Naive B cell (primary cell): Measurements from ENCODE around the gene ADCY1. TPM values are rescaled to one million over a fixed set of nuclear protein-coding genes. Genes with fewer than 3 reads are reported as not detected.
A peak's percentile ranks its signal among the peaks of the same experiment; 100 is the strongest.
"Not testable (repeated sequence)": the region's sequence is repeated elsewhere in the genome, so short reads cannot be mapped to it uniquely, and the experiment has no call there.

ENCODE experiments used
- ATAC-seq, 2 donors: fragments of 150-1000 bp; cut with Tn5 transposase; 2 replicates each; pipeline ENCODE4 v1.10.0; 2021; ENCODE audit warnings: low read depth in 2 of 2, mild to moderate bottlenecking in 2 of 2, moderate library complexity in 2 of 2
- DNase-seq: peaks from one replicate; pipeline ENCODE4 v3.0.0; 2022
- H3K27ac Mint-ChIP-seq, 6 donors: one replicate each; pipeline ENCODE4 v1.8.0; 2020 to 2022; ENCODE audit warnings: mild to moderate bottlenecking in 6 of 6, mixed read lengths in 6 of 6, moderate library complexity in 5 of 6, inconsistent platforms in 2 of 6
- H3K27me3 Mint-ChIP-seq, 3 donors: one replicate each; pipeline ENCODE4 v1.8.0; 2021 to 2022; ENCODE audit warnings: mixed read lengths in 3 of 3, mild to moderate bottlenecking in 1 of 3
- H3K36me3 Mint-ChIP-seq, 2 donors: one replicate each; pipeline ENCODE4 v1.8.0; 2020 to 2022; ENCODE audit warnings: mixed read lengths in 2 of 2, inconsistent platforms in 1 of 2, mild to moderate bottlenecking in 1 of 2
- H3K4me1 Mint-ChIP-seq, 3 donors: one replicate each; pipeline ENCODE4 v1.8.0; 2020 to 2022; ENCODE audit warnings: mixed read lengths in 3 of 3, inconsistent platforms in 1 of 3, mild to moderate bottlenecking in 1 of 3, moderate library complexity in 1 of 3
- H3K4me3 Mint-ChIP-seq, 8 donors: one replicate each; pipeline ENCODE4 v1.8.0; 2020 to 2022; ENCODE audit warnings: mild to moderate bottlenecking in 8 of 8, mixed read lengths in 8 of 8, moderate library complexity in 8 of 8, inconsistent platforms in 2 of 8
- H3K9me3 Mint-ChIP-seq, 7 donors: one replicate each; pipeline ENCODE4 v1.8.0; 2020 to 2022; ENCODE audit warnings: mixed read lengths in 7 of 7, mild to moderate bottlenecking in 5 of 7, inconsistent platforms in 2 of 7, moderate library complexity in 1 of 7
- polyA plus RNA-seq, 6 donors: library from polyadenylated mRNA; unstranded; fragments of 300-500 nt; fragmentation: Illumina TruSeq; gene quantifications; one replicate each; pipeline ENCODE4 v1.2.3, GENCODE V29; 2021; ENCODE audit warnings: low read depth in 6 of 6

The ADCY1 gene
- polyA plus RNA-seq, 6 donors from 2014 or later = not detected

DNA sequence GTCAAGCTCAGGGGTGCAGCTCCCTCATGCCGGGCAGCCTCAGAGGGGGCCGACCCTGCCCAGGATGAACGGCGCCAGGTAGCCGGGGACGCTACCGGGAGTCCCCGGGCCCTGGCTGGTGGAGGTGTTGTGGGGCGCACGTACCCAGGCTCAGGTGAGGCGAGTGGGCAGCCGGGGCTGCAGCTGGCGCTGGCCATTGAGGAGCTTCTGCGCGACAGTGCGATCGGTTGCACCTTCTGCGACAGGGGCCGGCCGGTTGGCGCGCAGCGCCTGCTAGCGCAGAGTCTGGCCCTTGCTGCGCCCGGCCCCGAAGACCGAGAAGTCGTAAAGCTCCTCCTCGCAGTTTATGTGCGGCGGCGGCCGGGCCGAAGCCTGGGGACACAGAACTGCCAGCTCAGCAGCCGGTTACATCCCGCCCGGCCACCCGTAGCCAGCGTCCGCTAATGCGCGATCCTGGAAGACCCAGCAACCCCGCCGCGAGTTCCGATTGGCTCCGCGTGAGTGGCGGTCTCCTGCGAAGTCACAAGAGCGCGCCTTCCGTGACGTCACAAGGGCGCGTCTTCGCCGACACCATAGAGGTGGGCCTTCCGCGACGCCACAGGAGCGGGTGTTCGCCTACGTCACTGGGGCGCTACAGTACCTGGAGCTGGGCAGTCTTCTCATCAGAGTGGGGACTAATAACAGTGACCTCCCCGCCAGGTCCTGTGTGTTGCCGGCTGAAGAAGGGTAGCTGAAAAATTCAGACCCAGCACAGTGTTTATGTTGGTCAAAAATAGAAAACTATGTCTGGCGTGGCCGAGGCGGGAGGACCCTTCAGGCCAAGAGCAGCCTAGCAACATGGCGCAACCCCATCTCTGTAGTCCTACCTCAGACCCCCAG is 194.6 kb downstream of the ADCY1 start:
- H3K4me3 Mint-ChIP-seq = peak overlapping the region; percentile 84 to 97 (median 96)
- H3K27ac Mint-ChIP-seq = peak overlapping the region; percentile 96 to 100 (median 99)
- ATAC-seq = peak; percentile 95
- H3K36me3 Mint-ChIP-seq, H3K9me3 Mint-ChIP-seq, H3K27me3 Mint-ChIP-seq: not testable (repeated sequence)
- DNase-seq = peak; percentile 98
- H3K4me1 Mint-ChIP-seq = peaks cover 3 to 18% (median 13%) of the 10 kb centered on the region in 3 donors

DNA sequence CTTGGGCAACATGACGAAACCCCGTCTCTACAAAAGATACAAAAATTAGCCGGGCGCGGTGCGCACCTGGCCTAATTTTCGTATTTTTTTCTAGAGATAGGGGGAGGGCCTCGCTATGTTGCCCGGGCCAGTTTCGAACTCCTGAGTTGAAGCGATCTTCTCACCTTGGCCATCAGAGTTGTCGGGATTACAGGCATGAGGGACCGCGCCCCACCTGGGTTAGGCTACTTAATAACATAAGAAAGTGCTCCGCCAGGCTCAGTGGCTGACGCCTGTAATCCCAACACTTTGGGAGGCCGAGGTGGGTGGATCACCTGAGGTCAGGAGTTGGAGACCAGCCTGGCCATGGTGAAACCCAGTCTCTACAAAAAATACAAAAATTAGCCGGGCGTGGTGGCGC is 195.5 kb downstream of the ADCY1 start:
- Mint-ChIP-seq H3K4me1 (peaks cover 0 to 18% (median 13%) of the 10 kb centered on the region in 3 donors), H3K4me3 (peak overlapping the region; percentile 84 to 97 (median 96)), H3K27ac (peak overlapping the region; percentile 96 to 100 (median 99))
- H3K9me3 Mint-ChIP-seq, H3K36me3 Mint-ChIP-seq, ATAC-seq, H3K27me3 Mint-ChIP-seq, DNase-seq: not testable (repeated sequence)
